SK-N-SH (cell line): ENCODE data around the gene MRPL23. TPM values are rescaled to one million over a fixed set of nuclear protein-coding genes. Genes with fewer than 3 reads are reported as not detected.

ENCODE experiments used
- CTCF ChIA-PET: fragments of 300-600, 350-600 bp; formaldehyde crosslinking; extraction: SDS; loops from one replicate; lab custom pipeline; 2021; lab: Yijun Ruan, JAX
- POLR2A ChIA-PET: fragments of 350-600 bp; sonication (Branson Sonifier 250); formaldehyde crosslinking; extraction: SDS; loops from one replicate; lab custom pipeline; 2020; ENCODE audit warnings: antibody characterized with exemption, inconsistent platforms; lab: Yijun Ruan, JAX
- DNase-seq: peaks from one replicate; pipeline ENCODE4 v3.0.0; 2012
- H2AFZ ChIP-seq: fragments of 200-600 bp; sonication (generic); 2 replicates; pipeline ENCODE4 v1.8.1; 2016; ENCODE audit warnings: antibody characterized with exemption, mild to moderate bottlenecking, low read depth
- H3F3A ChIP-seq: fragments of 200-600 bp; sonication (generic); replicated peaks from 2 replicates; pipeline ENCODE3; 2016; ENCODE audit warnings: antibody characterized with exemption, mild to moderate bottlenecking; ENCODE audit not compliant: insufficient read depth
- H3K27ac ChIP-seq, 2 experiments: fragments of 200-500 bp in 1 of 2; fragments of 200-600 bp in 1 of 2; sonication (Bioruptor generic) in 1 of 2; sonication (generic), shearing (Covaris generic) in 1 of 2; 2 replicates each; pipeline versions ENCODE4 v1.5.1 to v1.6.1; 2014 to 2016; ENCODE audit warnings: low read depth in 2 of 2, inconsistent platforms in 1 of 2, low read length in 1 of 2, mild to moderate bottlenecking in 1 of 2, mixed read lengths in 1 of 2
- H3K27me3 ChIP-seq: fragments of 200-600 bp; sonication (generic), shearing (Covaris generic); 2 replicates; pipeline ENCODE4 v1.6.1; 2016; ENCODE audit warnings: mixed run types; ENCODE audit not compliant: insufficient read depth
- H3K36me3 ChIP-seq, 2 experiments: fragments of 200-500 bp in 1 of 2; fragments of 200-600 bp in 1 of 2; sonication (Bioruptor generic) in 1 of 2; sonication (generic) in 1 of 2; replicated peaks in 1 of 2; 2 replicates each; pipeline versions ENCODE3 to v1.5.1; 2014 to 2016; ENCODE audit warnings: low read length in 1 of 2, mild to moderate bottlenecking in 1 of 2; ENCODE audit not compliant: insufficient read depth in 2 of 2, control insufficient read depth in 1 of 2
- H3K4me1 ChIP-seq, 2 experiments: fragments of 200-500 bp in 1 of 2; fragments of 200-600 bp in 1 of 2; sonication (Bioruptor generic) in 1 of 2; sonication (generic), shearing (Covaris generic) in 1 of 2; 2 replicates each; pipeline versions ENCODE4 v1.5.1 to v1.6.1; 2014 to 2016; ENCODE audit warnings: low read depth in 1 of 2, low read length in 1 of 2, mixed run types in 1 of 2; ENCODE audit not compliant: insufficient read depth in 2 of 2, control insufficient read depth in 1 of 2
- H3K4me2 ChIP-seq: fragments of 200-600 bp; sonication (generic), shearing (Covaris generic); 2 replicates; pipeline ENCODE4 v1.6.1; 2017; ENCODE audit warnings: mixed run types
- H3K4me3 ChIP-seq, 2 experiments: fragments of 200-500 bp in 1 of 2; fragments of 200-600 bp in 1 of 2; sonication (Bioruptor generic) in 1 of 2; sonication (generic), shearing (Covaris generic) in 1 of 2; 2 replicates each; pipeline versions ENCODE4 v1.5.1 to v1.8.1; 2014 to 2016; ENCODE audit warnings: low read depth in 2 of 2, inconsistent platforms in 1 of 2, low read length in 1 of 2, mild to moderate bottlenecking in 1 of 2, mixed read lengths in 1 of 2, moderate library complexity in 1 of 2
- H3K79me2 ChIP-seq: fragments of 200-600 bp; sonication (generic); 2 replicates; pipeline ENCODE4 v1.8.1; 2017; ENCODE audit warnings: mild to moderate bottlenecking; ENCODE audit not compliant: insufficient read depth
- H3K9ac ChIP-seq: fragments of 200-600 bp; sonication (generic); 2 replicates; pipeline ENCODE4 v1.6.1; 2017; ENCODE audit warnings: mixed run types
- H3K9me2 ChIP-seq: fragments of 200-600 bp; sonication (generic); 2 replicates; pipeline ENCODE4 v1.6.1; 2017; ENCODE audit warnings: mixed run types
- H3K9me3 ChIP-seq: fragments of 200-600 bp; sonication (generic); 2 replicates; pipeline ENCODE4 v1.6.1; 2017; ENCODE audit warnings: mixed run types, mild to moderate bottlenecking, moderate library complexity
- H4K20me1 ChIP-seq: fragments of 200-600 bp; sonication (generic); 2 replicates; pipeline ENCODE4 v1.6.1; 2017; ENCODE audit warnings: mild to moderate bottlenecking, mixed run types; ENCODE audit not compliant: insufficient read depth
- CHD2 ChIP-seq: fragments of 150-350 bp; IDR thresholded peaks from 2 replicates; pipeline ENCODE4 v1.6.1; 2018; ENCODE audit warnings: low read length; ENCODE audit not compliant: partially characterized antibody
- CTCF ChIP-seq: fragments of 200-600 bp; sonication (generic); IDR thresholded peaks from 2 replicates; pipeline ENCODE4 v1.6.1; 2017; ENCODE audit warnings: antibody characterized with exemption, mild to moderate bottlenecking, moderate library complexity
- EP300 ChIP-seq, 2 experiments: IDR thresholded peaks; 2 replicates each; pipeline versions ENCODE4 v1.4.0 to v1.6.1; 2012; ENCODE audit warnings: borderline replicate concordance in 1 of 2, low read depth in 1 of 2, low read length in 1 of 2
- GABPA ChIP-seq: IDR thresholded peaks from 2 replicates; pipeline ENCODE4 v1.4.0; 2012; ENCODE audit warnings: low read depth, mild to moderate bottlenecking
- GATA2 ChIP-seq: sonication (generic); formaldehyde crosslinking; IDR thresholded peaks from 2 replicates; pipeline ENCODE4 v1.5.0; 2020; ENCODE audit warnings: mild to moderate bottlenecking, missing genetic modification reagents
- JUND ChIP-seq: IDR thresholded peaks from 2 replicates; pipeline ENCODE4 v1.4.0; 2012
- RAD21 ChIP-seq: IDR thresholded peaks from 2 replicates; pipeline ENCODE4 v1.6.1; 2012; ENCODE audit warnings: mild to moderate bottlenecking, low read length
- RXRA ChIP-seq: IDR thresholded peaks from 2 replicates; pipeline ENCODE4 v1.4.0; 2012; ENCODE audit warnings: low read depth, mild to moderate bottlenecking, borderline replicate concordance
- SIN3A ChIP-seq: IDR thresholded peaks from 2 replicates; pipeline ENCODE4 v1.6.1; 2012; ENCODE audit warnings: low read depth, mild to moderate bottlenecking, low read length, moderate library complexity, borderline replicate concordance
- TAF1 ChIP-seq: IDR thresholded peaks from 2 replicates; pipeline ENCODE4 v1.6.1; 2012; ENCODE audit warnings: low read depth, mild to moderate bottlenecking, low read length, moderate library complexity, borderline replicate concordance
- TCF12 ChIP-seq: IDR thresholded peaks from 2 replicates; pipeline ENCODE4 v1.4.0; 2012
- TEAD4 ChIP-seq: IDR thresholded peaks from 2 replicates; pipeline ENCODE4 v1.4.0; 2012; ENCODE audit warnings: mild to moderate bottlenecking, borderline replicate concordance; ENCODE audit not compliant: insufficient read depth
- USF2 ChIP-seq: fragments of 150-350 bp; IDR thresholded peaks from 2 replicates; pipeline ENCODE4 v1.6.1; 2017; ENCODE audit warnings: antibody characterized with exemption, low read length, low read depth, borderline replicate concordance
- YY1 ChIP-seq: IDR thresholded peaks from 2 replicates; pipeline ENCODE4 v1.4.0; 2012; ENCODE audit warnings: low read depth, mild to moderate bottlenecking
- WGBS: methylation state at CpG from one replicate; pipeline ENCODE4 v1.1.6; 2017; ENCODE audit warnings: low lambda C conversion rate; 5-methylcytosine and 5-hydroxymethylcytosine counted together
- polyA plus RNA-seq, 3 experiments: library from polyadenylated mRNA; depleted of rRNA; stranded (reverse); fragments of >200 nt; gene quantifications; 2 replicates each; pipeline ENCODE4 v1.2.3, GENCODE V29; 2012
- TF ChIP-seq, protein P1 (sequence below): fragments of 150-350 bp; IDR thresholded peaks from 2 replicates; pipeline ENCODE4 v1.6.1; 2016; ENCODE audit warnings: mild to moderate bottlenecking, low read depth, low read length
- TF ChIP-seq, protein P2 (sequence below): IDR thresholded peaks from 2 replicates; pipeline ENCODE4; 2012

Gene MRPL23
- polyA plus RNA-seq, 1 of the 3 experiments (the other 2 are of a cell fraction), result 264 TPM

- no peaks in the 10 kb centered on the region for H3K79me2 ChIP-seq
- TF ChIP-seq RXRA, result no peak
- no peak for TF ChIP-seq TAF1
- TF ChIP-seq TCF12, result no peak
- TF ChIP-seq GATA2, result no peak
- TF ChIP-seq, protein P1, sequence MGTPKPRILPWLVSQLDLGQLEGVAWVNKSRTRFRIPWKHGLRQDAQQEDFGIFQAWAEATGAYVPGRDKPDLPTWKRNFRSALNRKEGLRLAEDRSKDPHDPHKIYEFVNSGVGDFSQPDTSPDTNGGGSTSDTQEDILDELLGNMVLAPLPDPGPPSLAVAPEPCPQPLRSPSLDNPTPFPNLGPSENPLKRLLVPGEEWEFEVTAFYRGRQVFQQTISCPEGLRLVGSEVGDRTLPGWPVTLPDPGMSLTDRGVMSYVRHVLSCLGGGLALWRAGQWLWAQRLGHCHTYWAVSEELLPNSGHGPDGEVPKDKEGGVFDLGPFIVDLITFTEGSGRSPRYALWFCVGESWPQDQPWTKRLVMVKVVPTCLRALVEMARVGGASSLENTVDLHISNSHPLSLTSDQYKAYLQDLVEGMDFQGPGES, result no peak
- TF ChIP-seq CHD2, result no peak
- TF ChIP-seq RAD21, result no peak
- no peak for TF ChIP-seq SIN3A
- no peak for TF ChIP-seq USF2
- TF ChIP-seq EP300 (IDR thresholded peaks at IDR 0.05; ENCODE audit: borderline replicate concordance in 1 of 2, low read depth in 1 of 2, low read length in 1 of 2), result no peak
- no peak for TF ChIP-seq JUND
- TF ChIP-seq, protein P2, sequence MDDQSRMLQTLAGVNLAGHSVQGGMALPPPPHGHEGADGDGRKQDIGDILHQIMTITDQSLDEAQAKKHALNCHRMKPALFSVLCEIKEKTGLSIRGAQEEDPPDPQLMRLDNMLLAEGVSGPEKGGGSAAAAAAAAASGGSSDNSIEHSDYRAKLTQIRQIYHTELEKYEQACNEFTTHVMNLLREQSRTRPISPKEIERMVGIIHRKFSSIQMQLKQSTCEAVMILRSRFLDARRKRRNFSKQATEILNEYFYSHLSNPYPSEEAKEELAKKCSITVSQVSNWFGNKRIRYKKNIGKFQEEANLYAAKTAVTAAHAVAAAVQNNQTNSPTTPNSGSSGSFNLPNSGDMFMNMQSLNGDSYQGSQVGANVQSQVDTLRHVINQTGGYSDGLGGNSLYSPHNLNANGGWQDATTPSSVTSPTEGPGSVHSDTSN, result no peak
- no peak for TF ChIP-seq GABPA
- no peak for TF ChIP-seq CTCF
- TF ChIP-seq YY1, result no peak
- TF ChIP-seq TEAD4, result no peak
- TF ChIP-seq, all 33 proteins: peak for 0
- Histone ChIP-seq H4K20me1 (no peaks in the 10 kb centered on the region), H3F3A (no peaks in the 10 kb centered on the region), H3K27me3 (no peaks in the 10 kb centered on the region), H3K9me2 (no peaks in the 10 kb centered on the region), H3K4me2 (no peak overlapping the region), H3K4me1 (no peaks in the 10 kb centered on the region), H3K9ac (no peak overlapping the region), H3K4me3 (no peak overlapping the region), H2AFZ (no peak overlapping the region), H3K27ac (no peak overlapping the region), H3K9me3 (no peaks in the 10 kb centered on the region), H3K36me3 (no peaks in the 10 kb centered on the region)
- POLR2A ChIA-PET, result no interaction called here
- no peak for DNase-seq
- CTCF ChIA-PET, result interaction anchor here (1.1 to 3.4 kb wide), 2 partner anchors 9 to 187 kb away, joined by 3 to 22 read pairs; no protein-coding TSS in a partner anchor
- no CpG with 5 or more reads among the region's 17 CpGs for WGBS
These were observed 17.2 kb downstream of the MRPL23 start for GRCh38 chr11:1964348-1964747.
